ENCODE measurements around the gene HECTD4.
"Not testable (repeated sequence)": the region's sequence is repeated elsewhere in the genome, so short reads cannot be mapped to it uniquely, and the experiment has no call there.

The HECTD4 gene

GRCh38 chr12:112252184-112252583 lies 130.0 kb downstream of the HECTD4 start:
- no peaks in the 10 kb centered on the region for H4K20me1 ChIP-seq (ENCODE audit: insufficient read depth, low read length, poor library complexity, severe bottlenecking)
- no peak overlapping the region for H3K4me2 ChIP-seq (ENCODE audit: low read depth, low read length, poor library complexity, severe bottlenecking)
- peaks cover 60% of the 10 kb centered on the region; the same call in 1 of the 2 replicates for H3K36me3 ChIP-seq (ENCODE audit: insufficient read depth, low read length)
- H2AFZ ChIP-seq (ENCODE audit: low read length) = no peak overlapping the region
- H3K4me3 ChIP-seq (ENCODE audit: low read length, poor library complexity, severe bottlenecking) = no peak overlapping the region
- TF ChIP-seq EZH2phosphoT487 (IDR thresholded peaks at IDR 0.05; ENCODE audit: borderline replicate concordance) (no peak), CTCF (conservative IDR thresholded peaks at IDR 0.05; ENCODE audit: low read length) (no peak)
- no peaks in the 10 kb centered on the region for H3K4me1 ChIP-seq (ENCODE audit: insufficient read depth, low read length, poor library complexity, severe bottlenecking)
- no peaks in the 10 kb centered on the region for H3K9me3 ChIP-seq (ENCODE audit: insufficient read depth, low read depth, low read length)
- H3K9ac ChIP-seq (ENCODE audit: low read depth, low read length, poor library complexity, severe bottlenecking) = no peak overlapping the region
- H3K27me3 ChIP-seq (ENCODE audit: insufficient read depth, low read length, poor library complexity, severe bottlenecking) = no peaks in the 10 kb centered on the region
- no peaks in the 10 kb centered on the region for H3K79me2 ChIP-seq (ENCODE audit: insufficient read depth, low read length)
- H3F3A ChIP-seq (ENCODE audit: low read depth) = no peaks in the 10 kb centered on the region
- no peaks in the 10 kb centered on the region for H3K9me2 ChIP-seq (replicated peaks; ENCODE audit: low read depth, low read length)

- not testable (repeated sequence) for H4K20me1 ChIP-seq (ENCODE audit: insufficient read depth, low read length, poor library complexity, severe bottlenecking); H3F3A ChIP-seq (ENCODE audit: low read depth); H3K9me2 ChIP-seq (replicated peaks; ENCODE audit: low read depth, low read length); H3K9me3 ChIP-seq (ENCODE audit: insufficient read depth, low read depth, low read length); H3K79me2 ChIP-seq (ENCODE audit: insufficient read depth, low read length); H3K4me3 ChIP-seq (ENCODE audit: low read length, poor library complexity, severe bottlenecking); H3K9ac ChIP-seq (ENCODE audit: low read depth, low read length, poor library complexity, severe bottlenecking); H2AFZ ChIP-seq (ENCODE audit: low read length); H3K4me2 ChIP-seq (ENCODE audit: low read depth, low read length, poor library complexity, severe bottlenecking); H3K4me1 ChIP-seq (ENCODE audit: insufficient read depth, low read length, poor library complexity, severe bottlenecking); H3K27me3 ChIP-seq (ENCODE audit: insufficient read depth, low read length, poor library complexity, severe bottlenecking)
- peaks cover 48% of the 10 kb centered on the region; the same call in 1 of the 2 replicates for H3K36me3 ChIP-seq (ENCODE audit: insufficient read depth, low read length)
Observed at GRCh38 chr12:112244902-112245301, 137.3 kb downstream of the HECTD4 start.

GRCh38 chr12:112243255-112244110 lies 138.7 kb downstream of the HECTD4 start:
- H3K9me3 ChIP-seq (ENCODE audit: insufficient read depth, low read depth, low read length) = no peaks in the 10 kb centered on the region
- no peaks in the 10 kb centered on the region for H3F3A ChIP-seq (ENCODE audit: low read depth)
- no peaks in the 10 kb centered on the region for H3K79me2 ChIP-seq (ENCODE audit: insufficient read depth, low read length)
- no peaks in the 10 kb centered on the region for H4K20me1 ChIP-seq (ENCODE audit: insufficient read depth, low read length, poor library complexity, severe bottlenecking)
- no peak overlapping the region for H3K4me3 ChIP-seq (ENCODE audit: low read length, poor library complexity, severe bottlenecking)
- H2AFZ ChIP-seq (ENCODE audit: low read length) = no peak overlapping the region
- H3K4me1 ChIP-seq (ENCODE audit: insufficient read depth, low read length, poor library complexity, severe bottlenecking) = no peaks in the 10 kb centered on the region
- no peaks in the 10 kb centered on the region for H3K9me2 ChIP-seq (replicated peaks; ENCODE audit: low read depth, low read length)
- no peak overlapping the region for H3K4me2 ChIP-seq (ENCODE audit: low read depth, low read length, poor library complexity, severe bottlenecking)
- peaks cover 61% of the 10 kb centered on the region; the same call in 1 of the 2 replicates for H3K36me3 ChIP-seq (ENCODE audit: insufficient read depth, low read length)
- no peak for TF ChIP-seq EZH2phosphoT487 (IDR thresholded peaks at IDR 0.05; ENCODE audit: borderline replicate concordance)
- TF ChIP-seq CTCF (conservative IDR thresholded peaks at IDR 0.05; ENCODE audit: low read length) = no peak
- H3K9ac ChIP-seq (ENCODE audit: low read depth, low read length, poor library complexity, severe bottlenecking) = no peak overlapping the region
- no peaks in the 10 kb centered on the region for H3K27me3 ChIP-seq (ENCODE audit: insufficient read depth, low read length, poor library complexity, severe bottlenecking)

- no peaks in the 10 kb centered on the region for H3K27me3 ChIP-seq (ENCODE audit: insufficient read depth, low read length, poor library complexity, severe bottlenecking)
- H3K4me1 ChIP-seq (ENCODE audit: insufficient read depth, low read length, poor library complexity, severe bottlenecking) = no peaks in the 10 kb centered on the region
- H3K9me2 ChIP-seq (replicated peaks; ENCODE audit: low read depth, low read length) = no peaks in the 10 kb centered on the region
- no peak overlapping the region for H3K9ac ChIP-seq (ENCODE audit: low read depth, low read length, poor library complexity, severe bottlenecking)
- no peaks in the 10 kb centered on the region for H3K79me2 ChIP-seq (ENCODE audit: insufficient read depth, low read length)
- TF ChIP-seq EZH2phosphoT487 (IDR thresholded peaks at IDR 0.05; ENCODE audit: borderline replicate concordance) = no peak
- H3K9me3 ChIP-seq (ENCODE audit: insufficient read depth, low read depth, low read length) = no peaks in the 10 kb centered on the region
- H3K36me3 ChIP-seq (ENCODE audit: insufficient read depth, low read length) = peaks cover 69% of the 10 kb centered on the region; the same call in 1 of the 2 replicates
- H3K4me2 ChIP-seq (ENCODE audit: low read depth, low read length, poor library complexity, severe bottlenecking) = no peak overlapping the region
- H2AFZ ChIP-seq (ENCODE audit: low read length) = no peak overlapping the region
- no peak overlapping the region for H3K4me3 ChIP-seq (ENCODE audit: low read length, poor library complexity, severe bottlenecking)
- H4K20me1 ChIP-seq (ENCODE audit: insufficient read depth, low read length, poor library complexity, severe bottlenecking) = no peaks in the 10 kb centered on the region
- H3F3A ChIP-seq (ENCODE audit: low read depth) = no peaks in the 10 kb centered on the region
Observed at GRCh38 chr12:112241176-112241575, 141.1 kb downstream of the HECTD4 start.

Data from Loucy (cell line).